ENCODE results near the gene IFT122.
"Not testable (repeated sequence)": the region's sequence is repeated elsewhere in the genome, so short reads cannot be mapped to it uniquely, and the experiment has no call there.

Gene IFT122

GRCh38 chr3:129498603-129499488 is 58.8 kb downstream of the IFT122 start:
- not testable (repeated sequence) for FAIRE-seq

- not testable (repeated sequence) for FAIRE-seq
Observed at GRCh38 chr3:129499604-129500333, 59.7 kb downstream of the IFT122 start.

GRCh38 chr3:129500334-129500658 is 60.3 kb downstream of the IFT122 start:
- FAIRE-seq = no peak

- FAIRE-seq = no peak
Observed at GRCh38 chr3:129501630-129502029, 61.6 kb downstream of the IFT122 start.

GRCh38 chr3:129502641-129503408 is 62.8 kb downstream of the IFT122 start:
- FAIRE-seq = no peak

- FAIRE-seq = no peak
Observed at GRCh38 chr3:129503471-129504291, 63.7 kb downstream of the IFT122 start.

GRCh38 chr3:129504471-129505100 is 64.6 kb downstream of the IFT122 start:
- FAIRE-seq = no peak

- no peak for FAIRE-seq
Observed at GRCh38 chr3:129505341-129505740, 65.3 kb downstream of the IFT122 start.

GRCh38 chr3:129506231-129506742 is 66.3 kb downstream of the IFT122 start:
- FAIRE-seq = no peak

GRCh38 chr3:129507181-129507831 is 67.3 kb downstream of the IFT122 start:
- FAIRE-seq = no peak

GRCh38 chr3:129512595-129512994 is 72.6 kb downstream of the IFT122 start:
- FAIRE-seq = no peak

- FAIRE-seq = no peak
Observed at GRCh38 chr3:129513705-129514104, 73.7 kb downstream of the IFT122 start.

- no peak for FAIRE-seq
Observed at GRCh38 chr3:129514110-129514509, 74.1 kb downstream of the IFT122 start.

- FAIRE-seq = no peak
Observed at GRCh38 chr3:129514563-129514962, 74.5 kb downstream of the IFT122 start.

- not testable (repeated sequence) for FAIRE-seq
Observed at GRCh38 chr3:129515108-129515820, 75.2 kb downstream of the IFT122 start.

GRCh38 chr3:129515821-129516432 is 75.9 kb downstream of the IFT122 start:
- FAIRE-seq = not testable (repeated sequence)

- FAIRE-seq = no peak
Observed at GRCh38 chr3:129517516-129517915, 77.5 kb downstream of the IFT122 start.

GRCh38 chr3:129518038-129518561 is 78.1 kb downstream of the IFT122 start:
- no peak for FAIRE-seq

- FAIRE-seq = no peak
Observed at GRCh38 chr3:129518581-129518980, 78.6 kb downstream of the IFT122 start.

GRCh38 chr3:129519449-129519848 is 79.4 kb downstream of the IFT122 start:
- no peak for FAIRE-seq

Measured in G401.6 (cell line).